SK-N-SH treated with all-trans-retinoic acid at 6 μM for 48 hours (cell line): ENCODE measurements around the gene SCFD2.

Source experiments
- CREB5 ChIP-seq: fragments of 250-450 bp; sonication (Bioruptor Pico); IDR thresholded peaks from 2 replicates; pipeline ENCODE4 v1.5.1; 2020; ENCODE audit warnings: low read depth, mild to moderate bottlenecking, moderate library complexity
- PPARA ChIP-seq: fragments of 250-450 bp; sonication (Bioruptor Pico); IDR thresholded peaks from 2 replicates; pipeline ENCODE4 v1.5.0; 2020; ENCODE audit warnings: mild to moderate bottlenecking, borderline replicate concordance
- SNAI2 ChIP-seq: fragments of 250-450 bp; sonication (Bioruptor Pico); IDR thresholded peaks from 2 replicates; pipeline ENCODE4 v1.5.0; 2020; ENCODE audit warnings: mild to moderate bottlenecking, moderate library complexity
- TCF4 ChIP-seq: fragments of 250-450 bp; sonication (Bioruptor Pico); IDR thresholded peaks from 2 replicates; pipeline ENCODE4 v1.8.0; 2021; ENCODE audit warnings: mild to moderate bottlenecking, moderate library complexity, borderline replicate concordance
- TSHZ2 ChIP-seq: fragments of 250-450 bp; sonication (Bioruptor Pico); IDR thresholded peaks from 2 replicates; pipeline ENCODE4 v1.5.0; 2020; ENCODE audit warnings: mild to moderate bottlenecking, moderate library complexity
- ZNF565 ChIP-seq: fragments of 450-650 bp; formaldehyde crosslinking; conservative IDR thresholded peaks from 2 replicates; pipeline ENCODE4 v1.5.0; 2020; ENCODE audit warnings: low read depth, mild to moderate bottlenecking, moderate library complexity
- ZNF70 ChIP-seq: fragments of 450-650 bp; formaldehyde crosslinking; IDR thresholded peaks from 2 replicates; pipeline ENCODE4 v1.5.0; 2020; ENCODE audit warnings: mild to moderate bottlenecking, moderate library complexity

GRCh38 chr4:52879471-52879870 is 486.4 kb downstream of the SCFD2 start:
- TF ChIP-seq TSHZ2: no peak
- no peak for TF ChIP-seq ZNF70
- no peak for TF ChIP-seq TCF4
- no peak for TF ChIP-seq SNAI2 (CRISPR knock-in tag)
- TF ChIP-seq CREB5 (CRISPR knock-in tag): no peak
- no peak for TF ChIP-seq PPARA (CRISPR knock-in tag)
- no peak for TF ChIP-seq ZNF565 (CRISPR knock-in tag)
